ENCODE data around the gene SECISBP2L. TPM values are rescaled to one million over a fixed set of nuclear protein-coding genes. Genes with fewer than 3 reads are reported as not detected.
A peak's percentile ranks its signal among the peaks of the same experiment; 100 is the strongest.

The SECISBP2L gene
- total and polyA plus RNA-seq, 2 experiments from 2014 or later = 18.6 to 28.3 TPM

GRCh38 chr15:49063402-49064280 lies 17.4 kb upstream of the SECISBP2L start:
- no peaks in the 10 kb centered on the region for H3K27me3 Mint-ChIP-seq (ENCODE audit: insufficient read depth, low read depth, poor library complexity)
- peak overlapping the region; percentile 92 for H2AFZ ChIP-seq
- DNase-seq (ENCODE audit: low spot score) (peak; percentile 47), ATAC-seq (peak; percentile 86)
- H3K9me2 ChIP-seq (ENCODE audit: insufficient read depth) = 0 out of 2 replicates have a peak, but pooled peaks cover 8% of the 10 kb centered on the region
- no peak overlapping the region for H3K4me3 Mint-ChIP-seq
- H3K27ac Mint-ChIP-seq = no peak overlapping the region
- no peaks in the 10 kb centered on the region for H3K36me3 ChIP-seq (ENCODE audit: insufficient read depth)
- H3K4me3 ChIP-seq = 0 out of 2 replicates have a peak overlapping the region, but pooled peaks have one; percentile 2
- H3K4me1 Mint-ChIP-seq = peaks cover 14% of the 10 kb centered on the region
- no peaks in the 10 kb centered on the region for H3K36me3 Mint-ChIP-seq (ENCODE audit: low read depth)
- H3F3A ChIP-seq (replicated peaks; ENCODE audit: low read depth) = no peaks in the 10 kb centered on the region
- no peaks in the 10 kb centered on the region for H4K20me1 ChIP-seq (replicated peaks; ENCODE audit: insufficient read depth)
- H3K9me3 Mint-ChIP-seq = no peaks in the 10 kb centered on the region
- H3K27ac ChIP-seq (ENCODE audit: low read depth) = no peak overlapping the region
- no peaks in the 10 kb centered on the region for H3K79me2 ChIP-seq (replicated peaks; ENCODE audit: insufficient read depth)
- no peak for TF ChIP-seq CREB1 (CRISPR knock-in tag; IDR thresholded peaks at IDR 0.05; ENCODE audit: low read depth)
- TF ChIP-seq NANOG (IDR thresholded peaks at IDR 0.05; ENCODE audit: borderline replicate concordance) = no peak
- peak overlapping the region; percentile 53 for H3K4me2 ChIP-seq
- H3K4me1 ChIP-seq (ENCODE audit: insufficient read depth) = peaks cover 27% of the 10 kb centered on the region
- H3K27me3 ChIP-seq (ENCODE audit: insufficient read depth) = no peaks in the 10 kb centered on the region

GRCh38 chr15:49062900-49063299 lies 16.7 kb upstream of the SECISBP2L start:
- Histone ChIP-seq H3K4me2 (peak overlapping the region; percentile 53; the same call in 1 of the 2 replicates), H3F3A (replicated peaks; ENCODE audit: low read depth) (no peaks in the 10 kb centered on the region), H3K9me2 (ENCODE audit: insufficient read depth) (0 out of 2 replicates have a peak, but pooled peaks cover 8% of the 10 kb centered on the region), H4K20me1 (replicated peaks; ENCODE audit: insufficient read depth) (no peaks in the 10 kb centered on the region), H3K4me1 (ENCODE audit: insufficient read depth) (peaks cover 27% of the 10 kb centered on the region), H3K36me3 (ENCODE audit: insufficient read depth) (no peaks in the 10 kb centered on the region), H2AFZ (peak overlapping the region; percentile 92), H3K79me2 (replicated peaks; ENCODE audit: insufficient read depth) (no peaks in the 10 kb centered on the region), H3K27ac (ENCODE audit: low read depth) (no peak overlapping the region), H3K27me3 (ENCODE audit: insufficient read depth) (no peaks in the 10 kb centered on the region), H3K4me3 (no peak overlapping the region)
- no peaks in the 10 kb centered on the region for H3K9me3 Mint-ChIP-seq
- no peaks in the 10 kb centered on the region for H3K36me3 Mint-ChIP-seq (ENCODE audit: low read depth)
- DNase-seq (ENCODE audit: low spot score) (peak; percentile 13), ATAC-seq (peak; percentile 52)
- H3K27me3 Mint-ChIP-seq (ENCODE audit: insufficient read depth, low read depth, poor library complexity) = no peaks in the 10 kb centered on the region
- no peak overlapping the region for H3K27ac Mint-ChIP-seq
- peaks cover 19% of the 10 kb centered on the region for H3K4me1 Mint-ChIP-seq
- no peak overlapping the region for H3K4me3 Mint-ChIP-seq
- no peak for TF ChIP-seq JUNB (IDR thresholded peaks at IDR 0.05; ENCODE audit: unreplicated experiment)
- TF ChIP-seq POLR2AphosphoS5 (IDR thresholded peaks at IDR 0.05; ENCODE audit: low read depth) = no peak
- no peak for TF ChIP-seq ZNF114 (CRISPR knock-in tag; IDR thresholded peaks at IDR 0.05)
- TF ChIP-seq CREB1 (CRISPR knock-in tag; IDR thresholded peaks at IDR 0.05; ENCODE audit: low read depth) = no peak
- TF ChIP-seq ZNF331 (CRISPR knock-in tag; IDR thresholded peaks at IDR 0.05; ENCODE audit: low read depth) = no peak
- TF ChIP-seq ZNF462 (CRISPR knock-in tag; IDR thresholded peaks at IDR 0.05) = no peak
- no peak for TF ChIP-seq REST (IDR thresholded peaks at IDR 0.05; ENCODE audit: unreplicated experiment)
- TF ChIP-seq STAT1 (IDR thresholded peaks at IDR 0.05; ENCODE audit: unreplicated experiment) = no peak
- TF ChIP-seq NANOG (IDR thresholded peaks at IDR 0.05; ENCODE audit: borderline replicate concordance) = no peak
- TF ChIP-seq EZH2 (IDR thresholded peaks at IDR 0.05; ENCODE audit: low read depth, unreplicated experiment) = no peak
- no peak for TF ChIP-seq EZH2phosphoT487 (IDR thresholded peaks at IDR 0.05; ENCODE audit: unreplicated experiment)
